Stomach (tissue), 9 donors: ENCODE results near the gene PPP1R14B. TPM values are rescaled to one million over a fixed set of nuclear protein-coding genes. Genes with fewer than 3 reads are reported as not detected.
A peak's percentile ranks its signal among the peaks of the same experiment; 100 is the strongest.

Experiments
- DNase-seq, 2 donors: peaks; one replicate each; pipeline versions ENCODE4 v3.0.0 to v3.0.0-alpha.2; 2013 to 2019
- H3K27ac ChIP-seq, 5 donors: fragments of 200-600 bp in 4 of 5; sonication (generic) in 4 of 5; one replicate each; pipeline ENCODE4 v1.5.1; 2013 to 2019; ENCODE audit warnings: mild to moderate bottlenecking in 1 of 5, moderate library complexity in 1 of 5
- H3K27me3 ChIP-seq, 3 donors: fragments of 200-600 bp; sonication (generic); one replicate each; pipeline ENCODE4 v1.5.1; 2017 to 2019; ENCODE audit warnings: mixed run types in 1 of 3
- H3K36me3 ChIP-seq, 4 donors: fragments of 200-600 bp; sonication (generic); 1 replicate in 3 of 4; 2 replicates in 1 of 4; pipeline ENCODE4 v1.5.1; 2016 to 2019
- H3K4me1 ChIP-seq, 4 donors: fragments of 200-600 bp; sonication (generic); one replicate each; pipeline ENCODE4 v1.5.1; 2016 to 2019
- H3K4me3 ChIP-seq, 4 donors: fragments of 200-600 bp; sonication (generic) in 3 of 4; one replicate each; pipeline ENCODE4 v1.5.1; 2016 to 2019; ENCODE audit warnings: mild to moderate bottlenecking in 1 of 4
- H3K9me3 ChIP-seq, 4 donors: fragments of 200-600 bp; sonication (generic); one replicate each; pipeline ENCODE4 v1.5.1; 2016 to 2019
- EP300 ChIP-seq: sonication (generic); formaldehyde crosslinking; IDR thresholded peaks from one replicate; pipeline ENCODE4 v1.6.1; 2017; ENCODE audit warnings: antibody characterized with exemption
- POLR2A ChIP-seq, 4 donors: fragments of 450-650 bp; IDR thresholded peaks; one replicate each; pipeline ENCODE4 v1.6.1; 2016; ENCODE audit warnings: antibody characterized with exemption in 4 of 4, control low read depth in 2 of 4, mild to moderate bottlenecking in 1 of 4, moderate library complexity in 1 of 4
- POLR2AphosphoS5 ChIP-seq, 3 donors: sonication (generic); formaldehyde crosslinking; IDR thresholded peaks; one replicate each; pipeline ENCODE4 v1.6.1; 2016; ENCODE audit warnings: antibody characterized with exemption in 3 of 3
- WGBS, 5 donors: extraction: QIAGEN DNeasy Blood & Tissue Kit in 3 of 5; methylation state at CpG; one replicate each; pipeline versions ENCODE4 v1.1.5 to v1.1.7; 2013 to 2018; 5-methylcytosine and 5-hydroxymethylcytosine counted together
- intact Hi-C: fragments of 100-400 bp; cut with DNase I; formaldehyde crosslinking; loops from one replicate; pipeline ENCODE4 v1.15.1; 2023; ENCODE audit warnings: low total_unique reads
- polyA plus RNA-seq, 3 donors: library from polyadenylated mRNA; stranded (reverse); fragments of 200-250 nt; gene quantifications; one replicate each; pipeline ENCODE4 v1.2.3, GENCODE V29; 2013
- total RNA-seq, 5 donors: library from RNA; depleted of rRNA; stranded (reverse); fragments of >200 nt; gene quantifications; one replicate each; pipeline versions ENCODE4 v1.1.0 to v1.2.3, GENCODE V29; 2014 to 2016
- TF ChIP-seq, protein P1 (sequence below), 7 experiments: fragments of 450-650 bp in 4 of 7; fragments of 200-600 bp in 3 of 7; sonication (generic) in 3 of 7; IDR thresholded peaks; one replicate each; pipeline ENCODE4 v1.5.1; 2016 to 2019; ENCODE audit warnings: antibody characterized with exemption in 7 of 7, control low read depth in 2 of 7, mild to moderate bottlenecking in 1 of 7
- donor health status: healthy with polysubstance abuse.
- donor health status: Bipolar disorder and iron deficiency.
- donor health status: healthy.

Gene PPP1R14B
- total and polyA plus RNA-seq, 8 donors: 39.3 to 234 (median 77.6) TPM

DNA sequence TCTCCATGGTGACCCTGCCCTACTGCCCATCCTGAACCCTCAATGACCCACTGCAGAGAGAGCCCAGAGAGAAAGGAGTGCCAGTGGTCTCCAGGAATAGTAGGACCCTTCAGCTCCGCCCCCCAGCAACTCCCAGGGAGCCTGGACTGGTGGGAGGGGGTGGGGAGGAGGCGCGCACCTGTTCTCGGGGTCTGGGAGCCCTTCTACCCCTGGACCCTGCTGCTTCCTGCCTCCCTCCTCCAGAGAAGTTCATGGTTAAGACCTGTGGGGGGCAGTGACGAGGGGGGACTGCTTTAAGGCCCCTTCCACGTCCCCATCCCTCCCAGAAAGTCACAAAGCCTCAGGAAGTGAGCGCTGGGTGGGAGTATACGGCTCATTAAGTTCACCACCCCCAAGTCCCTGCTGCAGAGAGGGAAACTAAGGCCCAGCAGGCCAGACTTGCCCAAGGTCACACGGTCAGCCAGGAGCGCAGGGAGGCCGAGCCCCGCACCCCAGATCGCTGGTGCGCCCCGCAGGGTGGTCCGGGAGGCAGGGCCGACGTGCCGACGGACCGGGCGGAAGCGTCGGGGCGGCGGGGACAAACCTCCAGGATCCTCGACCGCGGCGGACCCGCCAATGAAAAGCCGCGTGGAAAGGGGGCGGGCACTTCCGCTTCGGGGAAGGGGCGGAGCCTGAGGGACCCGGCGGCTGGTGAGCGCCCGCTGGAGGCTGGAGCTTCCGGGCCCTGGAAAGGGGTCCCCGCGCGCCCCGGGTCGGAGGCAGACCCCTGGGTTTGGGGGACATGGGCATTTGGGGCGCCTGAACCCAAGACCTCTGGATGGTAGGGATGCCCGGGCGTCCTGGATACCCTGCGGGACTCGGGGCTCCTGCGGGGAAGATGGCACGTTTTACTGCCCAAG lies 20.9 kb downstream of the PPP1R14B start, which contains the start of the genes NUDT22 and TRPT1:
Gene NUDT22 (plus strand): TSS at position 667 of the 899 bp plus-strand sequence. CDS start 379 bp downstream, outside the sequence.
Gene TRPT1 (minus strand): TSS at position 579 of the 899 bp plus-strand sequence. CDS start 326 bp downstream, at position 253.
- DNase-seq: peak; percentile 95 to 96
- H3K9me3 ChIP-seq: no peaks in the 10 kb centered on the region
- H3K36me3 ChIP-seq: peaks cover 10 to 32% (median 29%) of the 10 kb centered on the region in 4 donors
- H3K27ac ChIP-seq: peak within 1 kb of the TSS; percentile 94 to 97 (median 96)
- peaks cover 33 to 61% (median 53%) of the 10 kb centered on the region in 4 donors for H3K4me1 ChIP-seq
- 0 to 1% (median 0%) methylated on average over 10 to 54 of the region's 54 CpGs for WGBS, 5 donors
- peak within 1 kb of the TSS; percentile 70 to 90 (median 74) for H3K4me3 ChIP-seq
- no peaks in the 10 kb centered on the region for H3K27me3 ChIP-seq
- TF ChIP-seq POLR2A (IDR thresholded peaks at IDR 0.05): peak in 1 of 4 donors; percentile 52
- TF ChIP-seq, protein P1, sequence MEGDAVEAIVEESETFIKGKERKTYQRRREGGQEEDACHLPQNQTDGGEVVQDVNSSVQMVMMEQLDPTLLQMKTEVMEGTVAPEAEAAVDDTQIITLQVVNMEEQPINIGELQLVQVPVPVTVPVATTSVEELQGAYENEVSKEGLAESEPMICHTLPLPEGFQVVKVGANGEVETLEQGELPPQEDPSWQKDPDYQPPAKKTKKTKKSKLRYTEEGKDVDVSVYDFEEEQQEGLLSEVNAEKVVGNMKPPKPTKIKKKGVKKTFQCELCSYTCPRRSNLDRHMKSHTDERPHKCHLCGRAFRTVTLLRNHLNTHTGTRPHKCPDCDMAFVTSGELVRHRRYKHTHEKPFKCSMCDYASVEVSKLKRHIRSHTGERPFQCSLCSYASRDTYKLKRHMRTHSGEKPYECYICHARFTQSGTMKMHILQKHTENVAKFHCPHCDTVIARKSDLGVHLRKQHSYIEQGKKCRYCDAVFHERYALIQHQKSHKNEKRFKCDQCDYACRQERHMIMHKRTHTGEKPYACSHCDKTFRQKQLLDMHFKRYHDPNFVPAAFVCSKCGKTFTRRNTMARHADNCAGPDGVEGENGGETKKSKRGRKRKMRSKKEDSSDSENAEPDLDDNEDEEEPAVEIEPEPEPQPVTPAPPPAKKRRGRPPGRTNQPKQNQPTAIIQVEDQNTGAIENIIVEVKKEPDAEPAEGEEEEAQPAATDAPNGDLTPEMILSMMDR (IDR thresholded peaks at IDR 0.05): no peak
- TF ChIP-seq EP300: no peak
- TF ChIP-seq POLR2AphosphoS5 (IDR thresholded peaks at IDR 0.05): peak; percentile 56 to 98 (median 87)
- intact Hi-C loops: no loop called here

DNA sequence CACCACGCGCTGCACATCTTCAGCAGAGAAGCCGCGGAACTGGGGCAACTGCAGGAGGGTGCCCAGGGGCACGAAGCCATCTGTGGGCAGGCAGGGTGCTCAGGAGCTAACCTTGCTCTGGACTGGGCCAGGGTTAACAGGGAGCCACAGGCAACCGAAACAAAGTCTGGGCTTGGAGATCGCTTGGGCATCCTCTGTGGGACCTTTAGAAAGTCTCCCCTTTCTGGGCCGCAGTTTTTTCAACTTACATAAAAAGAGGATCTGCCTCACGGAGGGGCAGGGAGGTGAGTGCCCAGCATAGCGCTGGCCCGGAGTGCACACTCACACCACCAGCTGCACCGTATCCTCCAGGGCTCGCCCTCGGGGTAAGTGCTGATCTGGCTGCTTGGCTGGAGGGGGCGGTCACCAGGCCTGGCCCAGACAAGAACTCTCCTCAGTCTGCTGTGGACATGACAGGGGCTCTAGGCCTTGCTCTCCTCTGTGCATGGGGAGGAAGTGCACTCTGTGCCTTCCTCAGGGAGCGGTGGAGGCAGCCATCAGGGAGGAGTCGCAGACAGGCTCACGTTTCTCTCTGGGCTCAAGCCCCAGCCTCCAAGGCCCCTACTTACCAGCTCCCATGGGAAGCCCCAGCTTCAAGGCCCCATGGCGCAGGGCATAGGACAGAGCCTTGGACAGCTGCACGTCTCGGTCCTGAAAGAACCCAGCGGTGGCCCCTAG lies 21.7 kb downstream of the PPP1R14B start:
- Histone ChIP-seq H3K4me3 (peak overlapping the region; percentile 70 to 90 (median 74)), H3K4me1 (peaks cover 32 to 60% (median 51%) of the 10 kb centered on the region in 4 donors), H3K9me3 (no peaks in the 10 kb centered on the region), H3K36me3 (peaks cover 15 to 40% (median 37%) of the 10 kb centered on the region in 4 donors), H3K27ac (peak overlapping the region; percentile 94 to 97 (median 96)), H3K27me3 (no peaks in the 10 kb centered on the region)
- DNase-seq: no peak
- intact Hi-C loops: no loop called here
- TF ChIP-seq POLR2A (IDR thresholded peaks at IDR 0.05) (no peak), POLR2AphosphoS5 (IDR thresholded peaks at IDR 0.05) (no peak), EP300 (no peak)
- TF ChIP-seq, protein P1 (IDR thresholded peaks at IDR 0.05): no peak
- WGBS, 5 donors: 45 to 57% (median 52%) methylated on average over 20 to 22 of the region's 22 CpGs

DNA sequence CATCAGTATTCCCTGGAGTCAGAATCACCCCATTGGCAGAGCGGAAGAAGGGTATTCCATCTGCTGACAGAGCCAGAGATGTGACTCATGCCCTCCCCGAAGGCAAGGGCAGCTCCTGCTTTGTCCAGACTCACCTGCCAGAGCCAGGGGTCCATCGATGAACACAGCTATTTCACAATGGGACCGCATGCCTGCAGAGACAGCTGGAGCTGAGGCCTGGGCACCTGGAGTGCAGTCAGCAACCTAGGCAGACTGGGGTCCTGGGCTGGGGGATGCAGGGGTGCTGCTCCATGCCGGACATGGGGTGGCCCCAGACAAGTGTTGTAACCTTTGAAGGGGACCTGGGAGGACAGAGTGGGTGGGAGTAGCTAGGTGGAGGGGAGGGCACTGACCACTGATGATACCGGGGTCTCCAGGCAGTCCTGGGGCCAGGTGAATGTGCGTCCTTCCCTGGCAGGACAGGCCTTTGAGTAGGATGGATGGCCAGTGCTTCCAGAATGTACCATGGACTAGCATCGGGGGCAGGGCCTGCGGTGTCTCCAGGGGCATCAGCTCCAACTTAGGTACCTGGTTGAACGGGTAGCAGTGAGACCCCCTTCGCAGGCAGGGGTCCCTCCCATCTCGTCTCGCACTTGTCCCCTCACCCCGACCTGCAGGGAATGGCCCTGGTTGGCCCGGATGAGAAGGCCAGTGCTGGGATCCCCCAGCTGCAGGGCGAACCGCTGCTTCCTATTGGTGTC lies 22.4 kb downstream of the PPP1R14B start:
- Histone ChIP-seq H3K27me3 (no peaks in the 10 kb centered on the region), H3K4me1 (peaks cover 26 to 53% (median 44%) of the 10 kb centered on the region in 4 donors), H3K9me3 (no peaks in the 10 kb centered on the region), H3K4me3 (no peak overlapping the region), H3K27ac (no peak overlapping the region), H3K36me3 (peaks cover 15 to 47% (median 44%) of the 10 kb centered on the region in 4 donors)
- intact Hi-C loops: no loop called here
- no peak for DNase-seq
- TF ChIP-seq EP300 (no peak), POLR2AphosphoS5 (IDR thresholded peaks at IDR 0.05) (no peak), POLR2A (IDR thresholded peaks at IDR 0.05) (no peak)
- TF ChIP-seq, protein P1 (IDR thresholded peaks at IDR 0.05): no peak
- 89 to 94% (median 93%) methylated on average over 10 to 17 of the region's 17 CpGs for whole genome bisulfite sequencing, 5 donors
